IPS-18c (cell line): ENCODE results near the gene NANOS2.

ENCODE experiments used
- H3K4me3 ChIP-seq: 2 replicates; pipeline ENCODE4 v1.7.0; 2013; ENCODE audit warnings: low read depth, mild to moderate bottlenecking, low read length, moderate library complexity; ENCODE audit not compliant: insufficient read depth
- H3K9me3 ChIP-seq: one replicate; pipeline ENCODE4 v1.6.1; 2013; ENCODE audit warnings: mild to moderate bottlenecking, low read length, moderate library complexity; ENCODE audit not compliant: control insufficient read depth, insufficient read depth

NANOS2 gene

GRCh38 chr19:45935267-45935666, 20.7 kb upstream of the NANOS2 start:
- no peaks in the 10 kb centered on the region for H3K9me3 ChIP-seq

GRCh38 chr19:45934551-45935230, 20.1 kb upstream of the NANOS2 start:
- H3K4me3 ChIP-seq = no peak overlapping the region
- no peaks in the 10 kb centered on the region for H3K9me3 ChIP-seq

More at GRCh38 chr19:45935267-45935666, 20.7 kb upstream of the NANOS2 start:
- H3K4me3 ChIP-seq = no peak overlapping the region

- Histone ChIP-seq H3K4me3 (no peak overlapping the region), H3K9me3 (no peaks in the 10 kb centered on the region)
These were observed 19.2 kb upstream of the NANOS2 start for GRCh38 chr19:45933759-45934158.

GRCh38 chr19:45931055-45931454, 16.5 kb upstream of the NANOS2 start:
- Histone ChIP-seq H3K9me3 (no peaks in the 10 kb centered on the region), H3K4me3 (no peak overlapping the region)

- no peaks in the 10 kb centered on the region for H3K9me3 ChIP-seq
- H3K4me3 ChIP-seq = no peak overlapping the region
These were observed 14.7 kb upstream of the NANOS2 start for GRCh38 chr19:45929247-45929646.

- Histone ChIP-seq H3K4me3 (peak overlapping the region; percentile 49; the same call in 1 of the 2 replicates), H3K9me3 (no peaks in the 10 kb centered on the region)
These were observed 13.1 kb upstream of the NANOS2 start for GRCh38 chr19:45927565-45928261.

- H3K9me3 ChIP-seq = no peaks in the 10 kb centered on the region
- no peak overlapping the region for H3K4me3 ChIP-seq
These were observed 10.4 kb upstream of the NANOS2 start for GRCh38 chr19:45924891-45925447.

GRCh38 chr19:45922281-45922680, 7.7 kb upstream of the NANOS2 start:
- H3K9me3 ChIP-seq = no peaks in the 10 kb centered on the region
- no peak overlapping the region for H3K4me3 ChIP-seq

- Histone ChIP-seq H3K4me3 (no peak overlapping the region), H3K9me3 (no peaks in the 10 kb centered on the region)
These were observed 5.9 kb upstream of the NANOS2 start for GRCh38 chr19:45920458-45920857.

GRCh38 chr19:45919678-45920077, 5.1 kb upstream of the NANOS2 start:
- H3K9me3 ChIP-seq = no peaks in the 10 kb centered on the region

GRCh38 chr19:45918721-45919120, 4.1 kb upstream of the NANOS2 start:
- H3K9me3 ChIP-seq = no peaks in the 10 kb centered on the region

More at GRCh38 chr19:45919678-45920077, 5.1 kb upstream of the NANOS2 start:
- no peak overlapping the region for H3K4me3 ChIP-seq

GRCh38 chr19:45917421-45918091, 3.0 kb upstream of the NANOS2 start:
- H3K4me3 ChIP-seq = no peak overlapping the region
- H3K9me3 ChIP-seq = no peaks in the 10 kb centered on the region

More at GRCh38 chr19:45918721-45919120, 4.1 kb upstream of the NANOS2 start:
- no peak overlapping the region for H3K4me3 ChIP-seq

GRCh38 chr19:45911291-45911690, 3.3 kb downstream of the NANOS2 start:
- Histone ChIP-seq H3K4me3 (no peak overlapping the region), H3K9me3 (no peaks in the 10 kb centered on the region)

GRCh38 chr19:45908956-45909355, 5.6 kb downstream of the NANOS2 start:
- H3K9me3 ChIP-seq = no peaks in the 10 kb centered on the region
- no peak overlapping the region; the same call in 1 of the 2 replicates for H3K4me3 ChIP-seq

GRCh38 chr19:45906221-45906620, 8.4 kb downstream of the NANOS2 start:
- Histone ChIP-seq H3K9me3 (no peaks in the 10 kb centered on the region), H3K4me3 (no peak overlapping the region)

GRCh38 chr19:45905011-45905410, 9.6 kb downstream of the NANOS2 start:
- no peaks in the 10 kb centered on the region for H3K9me3 ChIP-seq
- no peak overlapping the region for H3K4me3 ChIP-seq

GRCh38 chr19:45902651-45903625, 11.6 kb downstream of the NANOS2 start:
- peak overlapping the region; percentile 65 for H3K4me3 ChIP-seq
- peaks cover 2% of the 10 kb centered on the region for H3K9me3 ChIP-seq
